Neutrophil (primary cell): ENCODE results near the gene DHRS4L2.
A peak's percentile ranks its signal among the peaks of the same experiment; 100 is the strongest.
"Not testable (repeated sequence)": the region's sequence is repeated elsewhere in the genome, so short reads cannot be mapped to it uniquely, and the experiment has no call there.

ENCODE experiments used
- H3K27ac ChIP-seq: fragments of 200-600 bp; sonication (generic); 2 replicates; pipeline ENCODE4 v1.5.1; 2016; ENCODE audit warnings: mild to moderate bottlenecking, moderate library complexity
- H3K27me3 ChIP-seq: fragments of 200-600 bp; sonication (generic); 2 replicates; pipeline ENCODE4 v1.6.0; 2016; ENCODE audit warnings: mild to moderate bottlenecking
- H3K36me3 ChIP-seq: fragments of 200-600 bp; sonication (generic); 2 replicates; pipeline ENCODE4 v1.5.1; 2017
- H3K4me1 ChIP-seq, 2 experiments: fragments of 200-600 bp in 1 of 2; sonication (generic) in 1 of 2; 1 replicate in 1 of 2; 2 replicates in 1 of 2; pipeline versions ENCODE4 v1.5.1 to v1.6.1; 2013 to 2016; ENCODE audit warnings: low read depth in 1 of 2, low read length in 1 of 2, mild to moderate bottlenecking in 1 of 2, moderate library complexity in 1 of 2; ENCODE audit not compliant: control insufficient read depth in 1 of 2, insufficient read depth in 1 of 2
- H3K4me3 ChIP-seq, 2 experiments: fragments of 200-600 bp in 1 of 2; sonication (generic) in 1 of 2; 1 replicate in 1 of 2; 2 replicates in 1 of 2; pipeline ENCODE4 v1.5.1; 2013 to 2016; ENCODE audit warnings: low read depth in 1 of 2, low read length in 1 of 2, mild to moderate bottlenecking in 1 of 2, moderate library complexity in 1 of 2
- H3K9me3 ChIP-seq: fragments of 200-600 bp; sonication (generic); 2 replicates; pipeline ENCODE4 v1.5.1; 2016
- TF ChIP-seq, protein P1 (sequence below): fragments of 200-600 bp; sonication (generic); IDR thresholded peaks from 2 replicates; pipeline ENCODE4 v1.5.1; 2016; ENCODE audit warnings: antibody characterized with exemption

DHRS4L2 gene

DNA sequence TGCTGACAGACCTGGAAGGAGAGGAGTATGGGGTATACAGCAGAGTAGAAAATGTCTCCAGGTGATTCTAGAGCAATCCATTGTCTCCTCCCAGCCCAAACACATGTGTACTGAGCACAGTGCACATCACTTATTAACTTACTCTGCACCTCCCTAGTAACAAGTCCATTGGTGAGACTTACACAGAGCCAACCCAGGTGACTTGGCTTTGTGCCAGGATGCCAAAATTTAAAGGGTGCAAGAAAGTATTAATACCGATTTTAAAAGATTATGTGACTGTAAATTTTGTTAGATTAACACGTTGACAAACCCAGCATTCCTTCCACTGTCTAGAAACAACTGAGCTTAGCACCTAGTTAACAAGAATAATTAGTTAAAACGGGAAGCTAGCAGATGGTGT, 4.3 kb downstream of the DHRS4L2 start:
- not testable (repeated sequence) for H3K9me3 ChIP-seq, H3K36me3 ChIP-seq, H3K4me3 ChIP-seq, H3K27ac ChIP-seq, H3K27me3 ChIP-seq
- peaks cover 6 to 13% of the 10 kb centered on the region in 2 experiments for H3K4me1 ChIP-seq

- not testable (repeated sequence) for H3K36me3 ChIP-seq, H3K4me3 ChIP-seq, H3K4me1 ChIP-seq, H3K27me3 ChIP-seq, H3K27ac ChIP-seq, H3K9me3 ChIP-seq
These were observed 7.3 kb downstream of the DHRS4L2 start for GRCh38 chr14:23996009-23996408.

DNA sequence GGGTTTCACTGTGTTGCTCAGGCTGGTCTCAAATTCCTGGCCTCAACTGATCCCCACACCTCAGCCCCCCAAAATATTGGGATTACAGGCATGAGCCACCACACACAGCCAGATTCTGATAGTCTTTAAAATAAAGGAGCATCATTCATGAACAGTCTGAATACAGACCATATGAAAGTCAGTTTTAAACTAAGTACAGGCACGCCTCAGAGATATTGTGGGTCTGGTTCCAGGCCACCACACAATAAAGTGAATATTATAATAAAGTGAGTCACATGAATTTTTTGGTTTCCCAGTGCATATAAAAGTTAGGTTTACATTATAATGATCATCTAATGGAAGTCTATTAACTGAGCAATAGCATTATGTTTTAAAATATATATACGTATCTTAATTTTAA, 8.1 kb downstream of the DHRS4L2 start:
- not testable (repeated sequence) for H3K9me3 ChIP-seq, H3K4me1 ChIP-seq, H3K27ac ChIP-seq, H3K4me3 ChIP-seq, H3K36me3 ChIP-seq, H3K27me3 ChIP-seq

- not testable (repeated sequence) for H3K27ac ChIP-seq, H3K27me3 ChIP-seq, H3K36me3 ChIP-seq, H3K9me3 ChIP-seq, H3K4me3 ChIP-seq, H3K4me1 ChIP-seq
These were observed 10.9 kb downstream of the DHRS4L2 start for GRCh38 chr14:23999640-24000039.

DNA sequence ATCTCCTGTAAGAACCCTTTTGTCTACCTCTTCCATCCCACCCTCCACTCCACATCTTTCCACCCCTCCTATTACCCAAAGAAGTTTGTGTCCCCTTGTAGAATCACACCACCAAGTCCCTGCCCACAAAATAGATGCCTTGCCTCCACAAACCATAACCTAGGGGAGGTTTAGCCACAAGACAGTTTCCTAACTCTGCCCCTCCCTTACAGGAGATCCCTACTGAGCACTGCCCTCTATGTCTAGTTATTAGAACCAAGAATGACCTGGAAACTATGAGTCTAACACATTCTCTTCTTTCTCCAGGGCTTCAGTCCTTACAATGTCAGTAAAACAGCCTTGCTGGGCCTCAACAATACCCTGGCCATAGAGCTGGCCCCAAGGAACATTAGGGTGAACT, 12.3 kb downstream of the DHRS4L2 start:
- H3K27ac ChIP-seq, H3K27me3 ChIP-seq, H3K9me3 ChIP-seq, H3K36me3 ChIP-seq, H3K4me3 ChIP-seq, H3K4me1 ChIP-seq: not testable (repeated sequence)

DNA sequence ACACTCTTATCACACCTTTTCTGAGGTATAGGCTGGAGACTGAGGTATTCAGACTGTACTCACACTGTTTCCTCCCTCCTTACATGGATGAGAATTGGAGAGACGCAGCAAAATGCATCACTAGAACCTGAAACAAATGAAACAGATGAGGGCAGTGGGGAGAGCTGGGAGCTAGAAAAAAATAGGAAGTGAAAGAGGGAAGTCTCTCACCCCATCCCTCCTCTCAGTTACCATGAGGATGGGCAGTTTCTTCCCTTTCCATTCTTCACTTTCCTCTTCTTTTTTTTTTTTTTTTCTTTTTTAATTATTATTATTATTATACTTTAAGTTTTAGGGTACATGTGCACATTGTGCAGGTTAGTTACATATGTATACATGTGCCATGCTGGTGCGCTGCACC, 12.9 kb downstream of the DHRS4L2 start:
- not testable (repeated sequence) for H3K27ac ChIP-seq, H3K4me1 ChIP-seq, H3K9me3 ChIP-seq, H3K36me3 ChIP-seq, H3K4me3 ChIP-seq, H3K27me3 ChIP-seq

DNA sequence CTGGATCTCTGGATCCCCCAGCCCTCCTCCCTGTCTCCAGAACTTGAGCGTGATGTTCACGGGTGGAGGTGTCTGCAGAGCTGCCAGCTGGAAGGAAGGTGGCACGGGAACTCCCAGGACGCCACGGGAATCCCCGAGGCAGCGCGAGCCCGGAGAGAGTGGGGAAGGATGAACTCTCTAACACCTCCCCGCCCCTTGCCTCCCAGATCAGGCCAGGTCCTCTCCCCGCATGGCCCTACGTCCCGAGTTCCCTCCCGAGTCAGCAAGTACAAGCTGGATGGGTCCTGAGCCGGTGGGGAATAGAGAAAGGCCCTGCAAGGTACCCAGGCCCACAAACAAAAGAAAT, 17.7 kb downstream of the DHRS4L2 start:
- H3K9me3 ChIP-seq, H3K36me3 ChIP-seq, H3K27ac ChIP-seq, H3K27me3 ChIP-seq, H3K4me1 ChIP-seq: not testable (repeated sequence)
- H3K4me3 ChIP-seq: peak overlapping the region in 1 of 2 experiments; percentile 17

- not testable (repeated sequence) for H3K9me3 ChIP-seq, H3K27me3 ChIP-seq, H3K27ac ChIP-seq, H3K36me3 ChIP-seq, H3K4me1 ChIP-seq
- peak overlapping the region in 1 of 2 experiments; percentile 17 for H3K4me3 ChIP-seq
These were observed 18.3 kb downstream of the DHRS4L2 start for GRCh38 chr14:24006817-24007652.

DNA sequence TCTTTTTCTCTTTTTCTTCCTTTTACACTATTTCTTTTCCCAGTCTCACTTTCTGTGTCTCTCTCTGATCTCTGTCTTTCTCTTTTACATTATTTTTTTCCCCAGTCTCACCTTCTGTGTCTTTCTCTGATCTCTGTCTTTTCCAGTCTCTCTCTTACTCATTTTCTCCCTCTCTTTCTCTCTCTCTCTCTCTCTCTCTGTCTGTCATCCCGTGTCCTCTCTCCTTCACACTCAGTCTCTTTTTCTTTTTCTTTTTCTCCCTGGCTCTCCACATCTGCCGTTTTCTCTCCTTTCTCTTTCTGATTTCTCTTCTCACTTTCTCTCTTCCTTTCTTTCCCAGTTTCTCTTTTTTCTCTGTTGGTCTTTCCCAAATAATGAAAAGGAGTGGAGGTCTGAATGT, 22.3 kb downstream of the DHRS4L2 start:
- TF ChIP-seq, protein P1, sequence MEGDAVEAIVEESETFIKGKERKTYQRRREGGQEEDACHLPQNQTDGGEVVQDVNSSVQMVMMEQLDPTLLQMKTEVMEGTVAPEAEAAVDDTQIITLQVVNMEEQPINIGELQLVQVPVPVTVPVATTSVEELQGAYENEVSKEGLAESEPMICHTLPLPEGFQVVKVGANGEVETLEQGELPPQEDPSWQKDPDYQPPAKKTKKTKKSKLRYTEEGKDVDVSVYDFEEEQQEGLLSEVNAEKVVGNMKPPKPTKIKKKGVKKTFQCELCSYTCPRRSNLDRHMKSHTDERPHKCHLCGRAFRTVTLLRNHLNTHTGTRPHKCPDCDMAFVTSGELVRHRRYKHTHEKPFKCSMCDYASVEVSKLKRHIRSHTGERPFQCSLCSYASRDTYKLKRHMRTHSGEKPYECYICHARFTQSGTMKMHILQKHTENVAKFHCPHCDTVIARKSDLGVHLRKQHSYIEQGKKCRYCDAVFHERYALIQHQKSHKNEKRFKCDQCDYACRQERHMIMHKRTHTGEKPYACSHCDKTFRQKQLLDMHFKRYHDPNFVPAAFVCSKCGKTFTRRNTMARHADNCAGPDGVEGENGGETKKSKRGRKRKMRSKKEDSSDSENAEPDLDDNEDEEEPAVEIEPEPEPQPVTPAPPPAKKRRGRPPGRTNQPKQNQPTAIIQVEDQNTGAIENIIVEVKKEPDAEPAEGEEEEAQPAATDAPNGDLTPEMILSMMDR: no peak
- Histone ChIP-seq H3K4me1 (peaks cover 0 to 5% of the 10 kb centered on the region in 2 experiments), H3K27me3 (peaks cover 7% of the 10 kb centered on the region), H3K4me3 (no peak overlapping the region), H3K27ac (no peak overlapping the region), H3K9me3 (no peaks in the 10 kb centered on the region), H3K36me3 (no peaks in the 10 kb centered on the region)

DNA sequence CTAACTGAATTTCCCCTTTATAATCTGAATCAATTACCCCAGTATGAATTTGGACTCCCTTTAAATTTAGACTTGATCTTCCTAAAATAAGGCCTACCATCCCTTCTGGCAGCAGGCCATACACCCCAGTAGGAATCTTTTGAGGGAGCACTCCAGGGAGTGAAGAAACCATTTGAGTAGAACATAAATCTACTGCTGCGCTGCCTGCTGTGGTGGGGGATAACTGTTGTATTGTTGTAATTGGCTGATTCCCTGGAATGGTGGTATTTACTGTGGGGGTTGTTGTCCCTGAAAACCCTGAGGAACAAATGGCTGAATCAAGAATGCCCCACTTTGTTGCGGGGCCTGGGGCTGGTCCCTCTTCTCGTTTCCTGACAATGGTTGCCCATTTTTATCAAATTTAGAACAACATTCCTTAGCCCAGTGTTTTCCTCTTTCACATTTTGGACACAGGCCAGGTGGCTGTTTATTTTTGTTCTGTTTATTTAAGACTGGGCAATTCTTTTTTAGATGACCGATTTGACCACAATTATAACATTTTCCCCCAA, 24.1 kb downstream of the DHRS4L2 start:
- H3K27me3 ChIP-seq, H3K27ac ChIP-seq, H3K4me3 ChIP-seq, H3K9me3 ChIP-seq, H3K36me3 ChIP-seq, H3K4me1 ChIP-seq: not testable (repeated sequence)
